H1 (cell line): Measurements from ENCODE around the gene ACAP1. TPM values are rescaled to one million over a fixed set of nuclear protein-coding genes. Genes with fewer than 3 reads are reported as not detected.

Experiments
- CBX5 ChIP-seq: fragments of 300-800, 300-1000 bp; sonication (generic); IDR thresholded peaks from 2 replicates; pipeline ENCODE4 v1.7.1; 2016; ENCODE audit warnings: antibody characterized with exemption, low read length, low read depth
- HDAC6 ChIP-seq: IDR thresholded peaks from one replicate; pipeline ENCODE4 v1.7.1; 2012; ENCODE audit warnings: low read depth, mild to moderate bottlenecking, inconsistent platforms, low read length, moderate library complexity
- KDM4A ChIP-seq: IDR thresholded peaks from one replicate; pipeline ENCODE4 v1.7.1; 2012; ENCODE audit warnings: low read depth, mild to moderate bottlenecking, moderate library complexity, low read length, inconsistent platforms; ENCODE audit not compliant: severe bottlenecking
- TBP ChIP-seq: IDR thresholded peaks from 2 replicates; pipeline ENCODE4 v1.6.1; 2011; ENCODE audit warnings: low read depth, low read length, improper control_type of control experiment
- YY1 ChIP-seq: IDR thresholded peaks from 2 replicates; pipeline ENCODE4 v1.6.1; 2011; ENCODE audit warnings: low read depth, mild to moderate bottlenecking, low read length
- polyA plus RNA-seq, 7 experiments: library from polyadenylated mRNA; depleted of rRNA in 3 of 7; stranded (reverse) in 5 of 7; unstranded in 2 of 7; fragments of >200 nt in 5 of 7; fragments of 200-250 nt in 2 of 7; gene quantifications; 1 replicate in 5 of 7; 2 replicates in 1 of 7; 4 replicates in 1 of 7; pipeline versions ENCODE4 v1.2.1 to v1.2.3, GENCODE V29; 2011 to 2013; ENCODE audit warnings: missing spikeins in 2 of 7, mixed read lengths in 2 of 7
- total RNA-seq: library from RNA; stranded (reverse); fragmentation: NEBNext Ultra II Directional; extraction: Animal tissue kit (Norgen Biotek cat#: 25700); gene quantifications from 2 replicates; pipeline ENCODE4 v1.2.1, GENCODE V29; 2021

Gene ACAP1
- total and polyA plus RNA-seq, 2 of the 8 experiments (the other 6 are each of a cell fraction or from before 2014, with no cell fraction given), result 11.9 to 45.1 TPM

DNA sequence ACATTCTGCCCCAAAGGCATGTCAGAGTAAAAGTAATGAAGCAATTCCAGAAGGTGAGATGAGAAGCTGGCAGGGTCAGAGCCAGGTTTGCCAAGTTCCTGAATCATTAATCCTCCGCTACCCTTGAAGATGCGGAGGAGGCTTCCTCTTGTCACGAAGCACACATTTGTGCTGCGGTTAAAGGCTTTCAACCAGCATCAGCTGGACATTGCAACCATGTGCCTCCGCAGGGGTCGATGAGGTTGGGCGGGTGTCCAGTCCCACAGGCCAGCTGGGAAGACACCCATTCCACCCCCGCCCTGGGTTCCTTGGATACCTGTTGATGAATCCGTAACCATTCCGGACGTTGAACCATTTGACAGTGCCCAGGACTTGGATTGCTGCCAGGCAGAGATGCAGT lies 43.2 kb upstream of the ACAP1 start (continued):
- no peak for TF ChIP-seq KDM4A
- no peak for TF ChIP-seq YY1
- no peak for TF ChIP-seq TBP
- TF ChIP-seq HDAC6, result no peak
- no peak for TF ChIP-seq CBX5
